ENCODE measurements around the gene CDC42EP2.
A peak's percentile ranks its signal among the peaks of the same experiment; 100 is the strongest.

The CDC42EP2 gene

DNA sequence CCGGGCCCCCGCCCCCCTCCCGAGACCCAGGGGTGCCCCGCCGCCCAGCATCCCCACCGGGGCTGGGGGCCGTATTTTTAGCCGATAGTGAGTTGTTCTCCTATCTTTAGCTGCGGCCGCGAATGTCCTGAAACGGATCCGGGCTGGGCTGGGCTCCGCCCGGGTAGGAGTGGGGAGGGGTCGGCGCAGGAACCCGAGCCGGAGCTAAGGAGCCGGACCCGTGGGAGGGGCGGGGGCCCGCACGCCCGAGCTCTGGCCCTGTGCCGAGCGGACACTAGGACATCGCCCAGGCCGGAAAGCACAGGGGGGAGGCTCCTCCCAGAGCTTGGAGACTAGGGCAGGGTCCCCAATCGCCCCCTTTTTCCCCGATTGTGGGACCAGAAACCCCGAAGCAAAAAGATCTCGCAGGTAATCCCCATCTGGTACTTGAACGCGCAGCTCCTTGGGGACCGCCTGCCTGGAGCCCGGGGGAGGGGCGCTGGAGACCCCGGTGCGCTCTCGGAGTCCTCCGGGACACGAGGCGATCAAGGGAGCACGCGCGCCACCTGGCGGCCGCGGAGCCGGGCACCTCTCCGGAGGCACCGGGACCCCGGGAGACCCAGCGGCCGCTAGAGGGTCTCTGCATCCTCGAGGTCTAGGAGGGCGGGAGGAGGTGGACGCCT, 669 bp downstream of the CDC42EP2 start:
- peak; percentile 88 for DNase-seq (ENCODE audit: extremely low spot score)
- ChIA-PET POLR2A (interaction anchor here (0.7 to 2.8 kb wide), 2 partner anchors 41 to 187 kb away, joined by 3 to 10 read pairs; no protein-coding TSS in a partner anchor), CTCF (interaction anchor here (0.7 to 22.1 kb wide), 42 partner anchors 14 to 489 kb away, joined by 3 to 686 read pairs (median 5); partner anchors contain the start of genes CAPN1, DPF2, POLA2 and TIGD3)
- TF ChIP-seq, protein P1, sequence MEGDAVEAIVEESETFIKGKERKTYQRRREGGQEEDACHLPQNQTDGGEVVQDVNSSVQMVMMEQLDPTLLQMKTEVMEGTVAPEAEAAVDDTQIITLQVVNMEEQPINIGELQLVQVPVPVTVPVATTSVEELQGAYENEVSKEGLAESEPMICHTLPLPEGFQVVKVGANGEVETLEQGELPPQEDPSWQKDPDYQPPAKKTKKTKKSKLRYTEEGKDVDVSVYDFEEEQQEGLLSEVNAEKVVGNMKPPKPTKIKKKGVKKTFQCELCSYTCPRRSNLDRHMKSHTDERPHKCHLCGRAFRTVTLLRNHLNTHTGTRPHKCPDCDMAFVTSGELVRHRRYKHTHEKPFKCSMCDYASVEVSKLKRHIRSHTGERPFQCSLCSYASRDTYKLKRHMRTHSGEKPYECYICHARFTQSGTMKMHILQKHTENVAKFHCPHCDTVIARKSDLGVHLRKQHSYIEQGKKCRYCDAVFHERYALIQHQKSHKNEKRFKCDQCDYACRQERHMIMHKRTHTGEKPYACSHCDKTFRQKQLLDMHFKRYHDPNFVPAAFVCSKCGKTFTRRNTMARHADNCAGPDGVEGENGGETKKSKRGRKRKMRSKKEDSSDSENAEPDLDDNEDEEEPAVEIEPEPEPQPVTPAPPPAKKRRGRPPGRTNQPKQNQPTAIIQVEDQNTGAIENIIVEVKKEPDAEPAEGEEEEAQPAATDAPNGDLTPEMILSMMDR (IDR thresholded peaks at IDR 0.05; ENCODE audit: control extremely low read depth, extremely low read depth, low read depth, missing control alignments): peak; percentile 93

DNA sequence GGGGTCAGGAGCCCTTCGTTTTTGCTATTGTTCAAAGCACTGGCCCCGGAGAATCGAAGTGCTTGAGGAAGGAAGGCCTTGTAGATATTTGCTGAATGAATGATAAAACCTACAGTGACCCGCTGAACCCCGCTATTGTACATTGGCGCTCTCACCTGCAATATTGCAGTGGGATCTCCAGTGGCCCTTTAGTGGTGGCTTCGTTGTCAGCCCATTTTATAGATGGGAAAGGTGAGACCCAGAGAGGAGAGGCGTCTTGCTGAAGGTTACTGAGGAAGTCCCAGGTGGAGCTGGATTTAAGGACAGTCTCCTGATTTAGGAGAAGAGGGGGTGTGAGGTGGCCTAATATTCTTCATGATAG, 1.2 kb downstream of the CDC42EP2 start:
- TF ChIP-seq, protein P1 (IDR thresholded peaks at IDR 0.05; ENCODE audit: control extremely low read depth, extremely low read depth, low read depth, missing control alignments): no peak
- POLR2A ChIA-PET: interaction anchor here (1.5 to 2.8 kb wide), 2 partner anchors 18 to 41 kb away, joined by 8 to 10 read pairs; partner anchors contain the start of gene DPF2
- DNase-seq (ENCODE audit: extremely low spot score): no peak
- CTCF ChIA-PET: interaction anchor here (0.7 to 22.1 kb wide), 38 partner anchors 13 to 489 kb away, joined by 3 to 686 read pairs (median 6); partner anchors contain the start of genes CAPN1, DPF2, POLA2 and TM7SF2

DNA sequence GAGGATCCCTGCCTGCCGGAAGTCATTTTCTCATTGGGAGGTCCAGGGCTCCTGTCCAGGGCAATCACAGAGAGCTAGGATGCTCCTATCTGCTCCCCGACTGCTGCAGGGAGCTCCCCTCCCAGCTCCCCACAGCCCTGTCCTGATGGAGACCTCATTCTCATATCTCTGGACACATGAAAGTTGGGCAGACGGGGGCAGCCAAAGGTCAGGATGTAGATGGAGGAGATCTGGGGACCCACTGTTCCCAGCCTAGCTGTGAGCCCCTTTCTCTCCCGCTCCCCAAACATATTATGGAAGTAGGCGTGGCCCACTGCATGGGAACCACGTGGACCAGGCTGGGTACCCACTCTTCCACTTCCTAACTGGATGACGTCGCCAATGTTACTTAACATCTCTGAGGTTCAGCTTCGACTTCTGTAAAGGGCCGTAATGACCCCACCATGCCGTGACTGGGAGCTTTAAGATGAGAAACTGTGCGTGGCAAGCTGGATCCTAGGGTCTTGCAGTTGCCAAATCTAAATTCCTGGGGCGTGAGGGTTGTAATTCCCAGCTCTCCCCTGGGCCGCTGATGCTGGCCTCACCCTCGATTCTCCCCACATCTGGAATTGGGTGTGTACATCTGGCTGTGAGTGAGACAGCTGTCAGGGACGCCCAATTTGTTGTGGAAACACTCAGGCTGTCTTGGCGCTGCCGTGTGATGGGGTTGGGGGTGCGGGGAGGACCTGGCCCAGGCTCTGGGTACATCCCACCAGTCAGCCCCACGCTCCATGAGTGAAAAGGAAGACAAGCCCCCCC, 1.8 kb downstream of the CDC42EP2 start:
- DNase-seq (ENCODE audit: extremely low spot score): no peak
- POLR2A ChIA-PET: interaction anchor here (1.5 to 2.8 kb wide), 2 partner anchors 17 to 42 kb away, joined by 8 to 10 read pairs; partner anchors contain the start of gene DPF2
- TF ChIP-seq, protein P1 (IDR thresholded peaks at IDR 0.05; ENCODE audit: control extremely low read depth, extremely low read depth, low read depth, missing control alignments): no peak
- CTCF ChIA-PET: interaction anchor here (0.7 to 22.1 kb wide), 31 partner anchors 13 to 477 kb away, joined by 3 to 686 read pairs (median 7); partner anchors contain the start of genes CAPN1, DPF2, POLA2 and TM7SF2

DNA sequence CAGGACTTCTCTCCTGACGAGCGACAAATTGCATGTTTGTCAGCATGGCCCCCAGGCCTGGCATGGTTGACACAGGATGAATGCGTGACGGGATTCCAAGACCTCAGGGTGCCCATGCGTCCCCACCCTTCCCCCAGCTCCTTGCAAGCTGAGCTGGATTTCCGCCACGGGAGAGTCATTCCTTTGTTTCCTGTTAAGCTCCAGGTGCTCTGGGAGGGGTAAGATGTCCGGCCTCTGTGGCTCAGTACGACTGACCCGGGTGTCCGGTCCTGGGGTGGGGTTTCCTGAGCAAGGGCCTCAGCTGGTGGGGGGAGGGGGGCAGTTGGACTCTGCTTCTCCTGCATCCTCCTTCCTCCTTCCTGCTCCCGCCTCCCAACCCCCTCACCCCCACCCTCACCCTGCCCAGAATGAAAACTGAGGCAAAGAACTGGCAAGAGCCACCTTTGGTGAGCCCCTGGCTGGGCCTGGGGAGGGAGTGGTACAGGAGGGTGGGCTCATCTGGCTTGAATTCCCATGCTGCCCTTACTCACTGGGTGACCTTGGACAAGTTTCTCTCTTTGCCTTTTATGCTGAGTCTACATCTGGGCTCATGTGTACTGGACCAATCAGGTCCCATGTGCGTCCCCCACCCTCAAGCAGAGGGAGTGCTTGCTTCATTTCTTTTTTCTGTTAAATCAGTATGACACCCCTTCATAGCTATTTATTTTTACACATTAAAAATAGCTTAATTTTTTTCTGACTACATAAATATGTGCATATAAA, 2.5 kb downstream of the CDC42EP2 start:
- CTCF ChIA-PET: interaction anchor here (0.9 to 22.1 kb wide), 15 partner anchors 12 to 469 kb away, joined by 3 to 686 read pairs (median 17); partner anchors contain the start of genes DPF2, POLA2 and TM7SF2
- TF ChIP-seq, protein P1 (IDR thresholded peaks at IDR 0.05; ENCODE audit: control extremely low read depth, extremely low read depth, low read depth, missing control alignments): no peak
- no peak for DNase-seq (ENCODE audit: extremely low spot score)
- POLR2A ChIA-PET: interaction anchor here (1.5 to 2.8 kb wide), 2 partner anchors 17 to 42 kb away, joined by 8 to 10 read pairs; partner anchors contain the start of gene DPF2

DNA sequence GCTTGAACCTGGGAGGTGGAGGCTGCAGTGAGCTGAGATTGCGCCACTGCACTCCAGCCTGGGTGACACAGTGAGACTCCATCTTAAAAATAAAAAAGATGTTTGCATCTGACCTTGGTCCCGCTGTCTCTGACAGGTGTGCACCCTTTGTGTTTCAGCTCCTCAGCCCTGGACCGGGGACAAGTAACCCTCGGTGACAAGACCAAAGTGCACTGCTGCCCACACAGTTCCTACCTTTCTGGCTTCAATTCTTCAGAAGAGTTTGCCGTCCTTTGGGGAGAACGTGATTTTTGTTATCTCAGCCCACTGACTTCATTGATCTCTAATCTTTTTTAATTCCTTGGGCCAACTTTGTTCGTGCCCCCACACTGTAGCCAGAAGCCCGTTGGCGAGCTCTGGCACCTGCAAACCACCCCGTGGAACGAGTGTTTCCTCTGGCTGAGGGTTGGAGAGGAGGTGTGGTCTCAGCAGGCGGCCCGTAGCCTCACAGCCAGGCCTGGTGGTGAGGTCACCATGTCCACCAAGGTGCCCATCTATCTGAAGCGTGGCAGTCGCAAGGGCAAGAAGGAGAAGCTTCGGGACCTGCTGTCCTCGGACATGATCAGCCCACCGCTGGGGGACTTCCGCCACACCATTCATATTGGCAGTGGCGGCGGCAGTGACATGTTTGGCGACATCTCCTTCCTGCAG, 5.9 kb downstream of the CDC42EP2 start:
- ChIA-PET CTCF (interaction anchor here (0.8 to 22.1 kb wide), 4 partner anchors 8 to 95 kb away, joined by 3 to 686 read pairs (median 146); partner anchors contain the start of gene DPF2), POLR2A (no interaction called here)
- TF ChIP-seq, protein P1 (IDR thresholded peaks at IDR 0.05; ENCODE audit: control extremely low read depth, extremely low read depth, low read depth, missing control alignments): no peak
- DNase-seq (ENCODE audit: extremely low spot score): no peak

Data from GM10248 (cell line).